ENCODE data around the gene CALM3.

CALM3 gene

DNA sequence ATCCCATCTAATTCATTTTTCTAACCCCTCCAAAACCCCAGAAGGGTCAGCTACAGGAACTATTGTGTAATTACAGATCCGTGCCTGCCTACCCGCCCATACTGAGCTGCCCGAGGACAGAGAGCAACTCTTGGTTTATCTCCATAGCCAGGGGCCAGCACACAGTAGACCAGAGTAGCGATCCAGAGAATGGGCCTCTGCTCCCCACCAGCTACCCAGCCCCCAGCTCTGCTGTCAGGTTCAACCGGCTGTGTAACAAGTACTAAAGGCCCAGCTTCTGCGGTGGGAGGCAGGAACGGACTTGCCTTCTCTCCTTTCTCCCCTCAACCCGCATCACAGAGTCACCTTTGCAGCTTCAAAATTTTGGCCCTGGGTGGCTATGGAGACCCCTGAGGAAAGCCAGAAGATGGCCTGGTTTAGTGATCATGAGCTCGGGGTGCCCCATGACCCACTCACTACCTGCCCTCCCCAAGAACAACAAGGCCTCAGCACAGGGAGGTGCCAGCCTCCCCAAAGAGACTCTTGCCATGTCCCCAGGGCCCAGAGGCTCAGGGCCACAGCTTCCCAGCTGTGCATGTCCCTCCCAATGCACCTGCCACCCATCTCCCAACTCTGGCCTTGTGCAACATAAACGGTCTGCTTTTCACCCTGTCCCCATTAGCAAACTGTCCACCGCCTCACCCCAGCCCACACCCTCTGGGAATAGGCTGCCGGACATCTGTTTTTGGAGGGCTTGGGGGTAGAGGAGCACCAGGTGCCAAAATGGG is 5.7 kb downstream of the CALM3 start:
- no peak overlapping the region for H2AFZ ChIP-seq (ENCODE audit: low read depth, low read length)
- no peak for TF ChIP-seq EZH2 (IDR thresholded peaks at IDR 0.05; ENCODE audit: borderline replicate concordance, low read depth, low read length, severe bottlenecking)
- no peaks in the 10 kb centered on the region for H3K9me3 ChIP-seq (ENCODE audit: insufficient read depth, low read length, severe bottlenecking)
- H3K27ac ChIP-seq (ENCODE audit: low read length) = no peak overlapping the region
- peaks cover 84% of the 10 kb centered on the region for H3K36me3 ChIP-seq (ENCODE audit: insufficient read depth, low read length)
- no peak for ATAC-seq (ENCODE audit: insufficient read depth, low read depth)
- H3K27me3 ChIP-seq (ENCODE audit: insufficient read depth, low read length, poor library complexity) = no peaks in the 10 kb centered on the region
- no peak overlapping the region for H3K4me2 ChIP-seq (ENCODE audit: insufficient read depth, low read length)
- H3K4me3 ChIP-seq (ENCODE audit: low read depth in 1 of 2, low read length in 2 of 2) = no peak overlapping the region
- H3K4me1 ChIP-seq (ENCODE audit: insufficient read depth, low read length) = peaks cover 47% of the 10 kb centered on the region
- no peak overlapping the region for H3K9ac ChIP-seq (ENCODE audit: low read depth, low read length)
- peaks cover 51% of the 10 kb centered on the region for H3K79me2 ChIP-seq (ENCODE audit: insufficient read depth, low read length)
- no peak for DNase-seq
- peaks cover 82% of the 10 kb centered on the region for H4K20me1 ChIP-seq (ENCODE audit: insufficient read depth, low read length)

DNA sequence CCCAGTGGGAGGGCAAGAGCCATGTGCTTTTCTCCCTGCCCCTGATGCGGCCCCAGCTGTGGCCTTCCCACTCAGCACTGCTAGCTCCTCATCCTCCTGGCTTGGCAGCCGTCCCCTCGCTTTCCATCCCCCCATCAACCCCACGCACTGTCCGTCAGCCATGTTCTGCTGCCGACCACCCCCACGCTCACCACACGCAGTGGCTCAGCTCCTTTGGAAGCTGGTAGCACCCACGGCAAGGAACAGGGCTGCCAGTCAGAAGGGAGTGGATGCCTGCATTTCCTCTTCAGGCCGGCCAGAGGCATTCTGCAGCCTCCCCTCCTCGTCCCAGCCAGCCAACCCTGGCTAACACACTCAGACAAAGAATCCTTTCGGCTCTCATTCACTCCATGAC is 6.3 kb downstream of the CALM3 start:
- H3K4me2 ChIP-seq (ENCODE audit: insufficient read depth, low read length) = no peak overlapping the region
- no peak for DNase-seq
- peaks cover 48% of the 10 kb centered on the region for H3K4me1 ChIP-seq (ENCODE audit: insufficient read depth, low read length)
- H3K27ac ChIP-seq (ENCODE audit: low read length) = no peak overlapping the region
- TF ChIP-seq, protein P1, sequence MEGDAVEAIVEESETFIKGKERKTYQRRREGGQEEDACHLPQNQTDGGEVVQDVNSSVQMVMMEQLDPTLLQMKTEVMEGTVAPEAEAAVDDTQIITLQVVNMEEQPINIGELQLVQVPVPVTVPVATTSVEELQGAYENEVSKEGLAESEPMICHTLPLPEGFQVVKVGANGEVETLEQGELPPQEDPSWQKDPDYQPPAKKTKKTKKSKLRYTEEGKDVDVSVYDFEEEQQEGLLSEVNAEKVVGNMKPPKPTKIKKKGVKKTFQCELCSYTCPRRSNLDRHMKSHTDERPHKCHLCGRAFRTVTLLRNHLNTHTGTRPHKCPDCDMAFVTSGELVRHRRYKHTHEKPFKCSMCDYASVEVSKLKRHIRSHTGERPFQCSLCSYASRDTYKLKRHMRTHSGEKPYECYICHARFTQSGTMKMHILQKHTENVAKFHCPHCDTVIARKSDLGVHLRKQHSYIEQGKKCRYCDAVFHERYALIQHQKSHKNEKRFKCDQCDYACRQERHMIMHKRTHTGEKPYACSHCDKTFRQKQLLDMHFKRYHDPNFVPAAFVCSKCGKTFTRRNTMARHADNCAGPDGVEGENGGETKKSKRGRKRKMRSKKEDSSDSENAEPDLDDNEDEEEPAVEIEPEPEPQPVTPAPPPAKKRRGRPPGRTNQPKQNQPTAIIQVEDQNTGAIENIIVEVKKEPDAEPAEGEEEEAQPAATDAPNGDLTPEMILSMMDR (IDR thresholded peaks at IDR 0.05; ENCODE audit: borderline replicate concordance, extremely low read depth, low read length, poor library complexity, severe bottlenecking) = no peak
- no peak for TF ChIP-seq EZH2 (IDR thresholded peaks at IDR 0.05; ENCODE audit: borderline replicate concordance, low read depth, low read length, severe bottlenecking)
- no peak overlapping the region for H3K4me3 ChIP-seq (ENCODE audit: low read depth in 1 of 2, low read length in 2 of 2)
- no peaks in the 10 kb centered on the region for H3K27me3 ChIP-seq (ENCODE audit: insufficient read depth, low read length, poor library complexity)
- H3K9me3 ChIP-seq (ENCODE audit: insufficient read depth, low read length, severe bottlenecking) = no peaks in the 10 kb centered on the region
- no peak overlapping the region for H2AFZ ChIP-seq (ENCODE audit: low read depth, low read length)
- no peak overlapping the region for H3K9ac ChIP-seq (ENCODE audit: low read depth, low read length)
- H4K20me1 ChIP-seq (ENCODE audit: insufficient read depth, low read length) = peaks cover 77% of the 10 kb centered on the region
- H3K36me3 ChIP-seq (ENCODE audit: insufficient read depth, low read length) = peaks cover 82% of the 10 kb centered on the region
- no peak for ATAC-seq (ENCODE audit: insufficient read depth, low read depth)
- peaks cover 46% of the 10 kb centered on the region for H3K79me2 ChIP-seq (ENCODE audit: insufficient read depth, low read length)

DNA sequence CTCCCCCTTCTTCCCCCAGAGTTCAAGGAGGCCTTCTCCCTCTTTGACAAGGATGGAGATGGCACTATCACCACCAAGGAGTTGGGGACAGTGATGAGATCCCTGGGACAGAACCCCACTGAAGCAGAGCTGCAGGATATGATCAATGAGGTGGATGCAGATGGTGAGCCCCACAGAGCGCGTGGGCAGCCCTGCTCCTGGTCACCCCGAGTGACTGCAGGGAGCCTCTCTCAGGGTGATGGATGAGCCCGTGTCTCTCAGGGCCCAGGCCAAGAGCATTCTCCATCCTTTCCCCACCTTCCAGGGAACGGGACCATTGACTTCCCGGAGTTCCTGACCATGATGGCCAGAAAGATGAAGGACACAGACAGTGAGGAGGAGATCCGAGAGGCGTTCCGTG is 7.0 kb downstream of the CALM3 start:
- Histone ChIP-seq H2AFZ (ENCODE audit: low read depth, low read length) (no peak overlapping the region), H3K9ac (ENCODE audit: low read depth, low read length) (no peak overlapping the region), H3K4me3 (ENCODE audit: low read depth in 1 of 2, low read length in 2 of 2) (no peak overlapping the region), H4K20me1 (ENCODE audit: insufficient read depth, low read length) (peaks cover 69% of the 10 kb centered on the region), H3K27ac (ENCODE audit: low read length) (no peak overlapping the region), H3K4me2 (ENCODE audit: insufficient read depth, low read length) (no peak overlapping the region), H3K4me1 (ENCODE audit: insufficient read depth, low read length) (peaks cover 44% of the 10 kb centered on the region), H3K79me2 (ENCODE audit: insufficient read depth, low read length) (peaks cover 38% of the 10 kb centered on the region), H3K36me3 (ENCODE audit: insufficient read depth, low read length) (peaks cover 74% of the 10 kb centered on the region), H3K27me3 (ENCODE audit: insufficient read depth, low read length, poor library complexity) (no peaks in the 10 kb centered on the region), H3K9me3 (ENCODE audit: insufficient read depth, low read length, severe bottlenecking) (no peaks in the 10 kb centered on the region)
- TF ChIP-seq, protein P1 (IDR thresholded peaks at IDR 0.05; ENCODE audit: borderline replicate concordance, extremely low read depth, low read length, poor library complexity, severe bottlenecking) = no peak
- no peak for TF ChIP-seq EZH2 (IDR thresholded peaks at IDR 0.05; ENCODE audit: borderline replicate concordance, low read depth, low read length, severe bottlenecking)
- ATAC-seq (ENCODE audit: insufficient read depth, low read depth) (no peak), DNase-seq (no peak)

DNA sequence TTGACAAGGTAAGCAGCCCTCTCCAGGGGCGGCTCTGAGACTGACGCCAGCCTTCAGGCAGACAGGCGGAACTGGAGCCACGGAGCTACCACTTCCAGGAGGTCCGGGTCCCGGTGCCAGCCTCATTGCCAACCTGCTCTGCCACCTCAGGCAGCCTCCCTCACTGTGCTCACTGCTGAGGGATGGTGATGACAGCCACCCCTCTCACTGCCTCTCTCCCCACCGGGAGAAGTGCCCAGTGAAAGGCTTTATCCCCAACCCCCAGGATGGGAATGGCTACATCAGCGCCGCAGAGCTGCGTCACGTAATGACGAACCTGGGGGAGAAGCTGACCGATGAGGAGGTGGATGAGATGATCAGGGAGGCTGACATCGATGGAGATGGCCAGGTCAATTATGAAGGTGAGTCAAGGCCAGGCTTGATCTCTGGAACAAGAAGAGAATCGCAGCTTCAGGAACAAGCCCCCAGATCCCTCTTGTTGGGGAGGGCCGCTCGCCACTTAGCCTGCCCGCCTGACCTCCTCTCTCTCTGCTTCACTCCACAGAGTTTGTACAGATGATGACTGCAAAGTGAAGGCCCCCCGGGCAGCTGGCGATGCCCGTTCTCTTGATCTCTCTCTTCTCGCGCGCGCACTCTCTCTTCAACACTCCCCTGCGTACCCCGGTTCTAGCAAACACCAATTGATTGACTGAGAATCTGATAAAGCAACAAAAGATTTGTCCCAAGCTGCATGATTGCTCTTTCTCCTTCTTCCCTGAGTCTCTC is 7.6 kb downstream of the CALM3 start:
- ATAC-seq (ENCODE audit: insufficient read depth, low read depth) (no peak), DNase-seq (no peak)
- no peak overlapping the region for H3K27ac ChIP-seq (ENCODE audit: low read length)
- H3K4me1 ChIP-seq (ENCODE audit: insufficient read depth, low read length) = peaks cover 38% of the 10 kb centered on the region
- no peak overlapping the region for H3K4me2 ChIP-seq (ENCODE audit: insufficient read depth, low read length)
- no peak overlapping the region for H2AFZ ChIP-seq (ENCODE audit: low read depth, low read length)
- no peak for TF ChIP-seq EZH2 (IDR thresholded peaks at IDR 0.05; ENCODE audit: borderline replicate concordance, low read depth, low read length, severe bottlenecking)
- TF ChIP-seq, protein P1 (IDR thresholded peaks at IDR 0.05; ENCODE audit: borderline replicate concordance, extremely low read depth, low read length, poor library complexity, severe bottlenecking) = no peak
- no peaks in the 10 kb centered on the region for H3K9me3 ChIP-seq (ENCODE audit: insufficient read depth, low read length, severe bottlenecking)
- no peak overlapping the region for H3K9ac ChIP-seq (ENCODE audit: low read depth, low read length)
- H3K27me3 ChIP-seq (ENCODE audit: insufficient read depth, low read length, poor library complexity) = no peaks in the 10 kb centered on the region
- peaks cover 63% of the 10 kb centered on the region for H4K20me1 ChIP-seq (ENCODE audit: insufficient read depth, low read length)
- no peak overlapping the region for H3K4me3 ChIP-seq (ENCODE audit: low read depth in 1 of 2, low read length in 2 of 2)
- H3K79me2 ChIP-seq (ENCODE audit: insufficient read depth, low read length) = peaks cover 32% of the 10 kb centered on the region
- H3K36me3 ChIP-seq (ENCODE audit: insufficient read depth, low read length) = peaks cover 68% of the 10 kb centered on the region
